LNCaP clone FGC (cell line): Measurements from ENCODE around the gene URI1.
"Not testable (repeated sequence)": the region's sequence is repeated elsewhere in the genome, so short reads cannot be mapped to it uniquely, and the experiment has no call there.

Experiments used
- DNase-seq: peaks from one replicate; pipeline ENCODE4 v3.0.0-alpha.2; 2011; ENCODE audit warnings: low read depth
- H3K4me3 ChIP-seq: 2 replicates; pipeline ENCODE4 v1.5.1; 2011; ENCODE audit warnings: mild to moderate bottlenecking, low read depth, low read length, control low read depth
- CTCF ChIP-seq: IDR thresholded peaks from 2 replicates; pipeline ENCODE4 v1.5.1; 2012; ENCODE audit warnings: mild to moderate bottlenecking; ENCODE audit not compliant: control insufficient read depth, insufficient read depth; ENCODE audit errors: extremely low read depth

URI1 gene

GRCh38 chr19:30028118-30028991 lies 86.3 kb downstream of the URI1 start:
- no peak overlapping the region for H3K4me3 ChIP-seq
- 0 out of 2 replicates have a peak, but pooled peaks have one; percentile 6 for TF ChIP-seq CTCF

GRCh38 chr19:30028992-30029343 lies 86.9 kb downstream of the URI1 start:
- no peak for DNase-seq
- TF ChIP-seq CTCF = no peak
- no peak overlapping the region for H3K4me3 ChIP-seq

More at GRCh38 chr19:30028118-30028991, 86.3 kb downstream of the URI1 start:
- peak; percentile 71 for DNase-seq

GRCh38 chr19:30029721-30030510 lies 87.9 kb downstream of the URI1 start:
- no peak for TF ChIP-seq CTCF
- no peak for DNase-seq
- H3K4me3 ChIP-seq = no peak overlapping the region

DNA sequence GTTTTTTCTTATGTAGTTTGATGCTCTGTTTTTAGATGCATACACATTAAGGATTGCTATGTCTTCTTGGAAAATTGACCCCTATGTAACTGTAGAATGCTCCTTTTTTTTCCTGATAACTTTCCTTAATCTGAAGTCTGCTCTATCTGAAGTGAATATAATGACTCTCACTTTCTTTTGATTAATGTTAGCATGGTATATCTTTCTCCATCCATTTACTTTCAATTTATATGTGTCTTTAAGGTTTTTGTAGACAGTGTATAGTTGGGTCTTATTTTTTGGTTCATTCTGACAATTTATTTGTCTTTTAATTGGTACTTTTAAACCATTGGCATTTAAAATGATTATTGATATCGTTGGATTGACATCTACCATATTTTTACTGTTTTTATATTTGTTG lies 92.3 kb downstream of the URI1 start:
- H3K4me3 ChIP-seq = no peak overlapping the region
- no peak for DNase-seq
- TF ChIP-seq CTCF = no peak

DNA sequence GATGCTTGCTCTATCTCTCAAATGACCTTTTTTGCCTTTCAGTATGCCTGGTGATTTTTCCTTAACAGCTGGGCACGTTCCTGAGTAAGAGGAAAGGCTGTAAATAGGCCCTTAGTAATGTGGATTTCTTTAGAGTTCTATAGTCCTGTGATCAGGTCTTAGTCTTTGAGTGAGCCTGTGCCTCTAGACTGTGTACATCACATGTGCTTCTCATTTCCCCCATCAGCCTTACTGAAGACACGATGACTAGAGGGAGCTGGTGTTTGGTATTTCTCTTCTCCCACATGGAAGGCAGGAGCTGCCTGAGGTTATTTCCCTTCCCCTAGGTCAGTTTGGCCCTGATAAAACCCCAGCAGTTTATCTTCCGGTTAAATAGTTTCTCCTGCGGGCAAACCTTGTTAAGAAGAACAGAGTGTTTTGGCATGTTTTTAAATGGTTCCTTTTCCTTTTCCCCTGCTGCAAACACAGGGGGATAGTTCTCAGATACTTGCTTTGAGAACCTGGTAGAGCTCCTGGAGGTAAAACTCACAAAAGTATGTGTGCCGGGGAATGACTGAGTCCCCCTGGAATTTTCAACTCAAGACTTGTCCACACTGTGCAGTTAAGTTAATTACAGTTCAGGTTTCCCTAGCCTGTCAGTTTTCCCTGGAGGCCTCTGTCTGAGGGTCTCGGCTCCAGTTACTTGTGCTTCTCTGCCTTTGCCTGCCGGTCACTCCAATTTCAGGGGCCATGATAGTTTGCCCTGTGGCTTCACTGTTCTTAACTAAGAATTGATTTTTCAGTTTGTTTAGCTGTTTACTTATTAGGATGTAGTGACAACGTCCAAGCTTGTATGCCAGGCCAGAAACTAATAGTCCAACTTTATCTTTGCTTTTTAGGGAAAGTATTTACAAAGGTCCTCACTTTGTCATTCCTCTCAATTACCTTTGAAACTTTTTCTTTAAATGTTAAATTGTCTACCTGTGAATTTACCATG lies 94.4 kb downstream of the URI1 start:
- no peak for TF ChIP-seq CTCF
- DNase-seq = no peak
- no peak overlapping the region for H3K4me3 ChIP-seq

DNA sequence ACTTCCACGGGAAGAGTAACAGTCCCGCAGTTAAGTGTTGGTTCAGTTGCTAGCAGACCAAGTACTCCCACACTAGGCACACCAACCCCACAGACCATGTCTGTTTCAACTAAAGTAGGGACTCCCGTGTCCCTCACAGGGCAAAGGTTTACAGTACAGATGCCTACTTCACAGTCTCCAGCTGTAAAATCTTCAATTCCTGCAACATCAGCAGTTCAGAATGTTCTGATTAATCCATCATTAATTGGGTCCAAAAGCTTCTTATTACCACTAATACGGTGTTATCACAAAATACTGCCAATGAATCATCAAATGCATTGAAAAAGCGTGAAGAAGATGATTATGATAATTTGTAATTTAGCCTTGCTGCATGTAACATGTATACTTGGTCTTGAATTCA lies 95.8 kb downstream of the URI1 start:
- no peak for TF ChIP-seq CTCF
- no peak overlapping the region for H3K4me3 ChIP-seq
- no peak for DNase-seq

DNA sequence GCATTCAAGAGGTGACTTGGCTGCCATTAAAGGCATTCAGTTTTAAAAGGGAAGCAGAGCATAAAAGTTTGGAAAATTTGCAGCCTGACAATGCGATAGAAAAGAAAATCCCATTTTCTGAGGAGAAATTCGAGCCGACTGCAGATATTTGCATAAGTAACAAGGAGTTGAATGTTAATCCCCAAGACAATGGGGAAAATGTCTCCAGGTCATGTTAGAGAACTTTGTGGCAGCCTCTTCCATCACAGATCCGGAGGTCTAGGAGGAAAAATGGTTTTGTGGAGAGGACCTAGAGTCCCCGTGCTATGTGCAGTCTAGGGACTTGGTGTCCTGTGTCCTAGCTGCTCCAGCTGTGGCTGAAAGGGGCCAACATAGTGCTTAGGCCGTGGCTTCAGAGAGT lies 99.9 kb downstream of the URI1 start:
- H3K4me3 ChIP-seq, DNase-seq: not testable (repeated sequence)

- not testable (repeated sequence) for DNase-seq, H3K4me3 ChIP-seq
Measured at GRCh38 chr19:30043008-30043407, 101.0 kb downstream of the URI1 start.
